GM21786 (cell line): ENCODE data around the gene MAGEA2B.
A peak's percentile ranks its signal among the peaks of the same experiment; 100 is the strongest.
"Not testable (repeated sequence)": the region's sequence is repeated elsewhere in the genome, so short reads cannot be mapped to it uniquely, and the experiment has no call there.

Experiments
- ATAC-seq: cut with Tn5 transposase; IDR thresholded peaks from one replicate; pipeline ENCODE4 v1.9.1; 2021; ENCODE audit not compliant: unreplicated experiment

The MAGEA2B gene

GRCh38 chrX:152713815-152714787 lies at the start of gene MAGEA2B:
MAGEA2B (plus strand) TSS chrX:152714628; CDS start chrX:152717107, 2,479 bp downstream.
- ATAC-seq, result not testable (repeated sequence)

GRCh38 chrX:152674135-152674534 lies 40.3 kb upstream of the MAGEA2B start:
- ATAC-seq, result no peak

GRCh38 chrX:152674652-152675051 lies 39.8 kb upstream of the MAGEA2B start:
- not testable (repeated sequence) for ATAC-seq

- peak; percentile 83 for ATAC-seq
Observed at GRCh38 chrX:152681012-152681411, 33.4 kb upstream of the MAGEA2B start.

- not testable (repeated sequence) for ATAC-seq
Observed at GRCh38 chrX:152697952-152698931, 16.2 kb upstream of the MAGEA2B start, which contains the start of gene MAGEA3. MAGEA3 (plus strand) TSS chrX:152698794; CDS start chrX:152700833, 2,039 bp downstream.

GRCh38 chrX:152700390-152700789 lies 14.0 kb upstream of the MAGEA2B start:
- not testable (repeated sequence) for ATAC-seq

- ATAC-seq, result not testable (repeated sequence)
Observed at GRCh38 chrX:152706500-152706899, 7.9 kb upstream of the MAGEA2B start.

GRCh38 chrX:152709173-152709572 lies 5.3 kb upstream of the MAGEA2B start, which contains the start of gene CSAG2:
CSAG2 (minus strand) TSS chrX:152709273; CDS start chrX:152709112, 161 bp downstream.
- ATAC-seq, result not testable (repeated sequence)

GRCh38 chrX:152713195-152713594 lies 1.2 kb upstream of the MAGEA2B start:
- not testable (repeated sequence) for ATAC-seq

GRCh38 chrX:152725409-152725808 lies 11.0 kb downstream of the MAGEA2B start:
- ATAC-seq, result no peak

GRCh38 chrX:152733261-152733975 lies 19.0 kb downstream of the MAGEA2B start, which contains the start of the genes CSAG1 and MAGEA12:
CSAG1 (minus strand) TSS chrX:152733721; CDS start chrX:152732460, 1,261 bp downstream.
MAGEA12 (plus strand) TSS chrX:152733757; CDS start chrX:152736162, 2,405 bp downstream.
- ATAC-seq, result no peak

GRCh38 chrX:152734143-152734858 lies 19.9 kb downstream of the MAGEA2B start:
- not testable (repeated sequence) for ATAC-seq

- ATAC-seq, result no peak
Observed at GRCh38 chrX:152735101-152735500, 20.7 kb downstream of the MAGEA2B start.

GRCh38 chrX:152735860-152736511 lies 21.6 kb downstream of the MAGEA2B start:
- no peak for ATAC-seq

- not testable (repeated sequence) for ATAC-seq
Observed at GRCh38 chrX:152736528-152736927, 22.1 kb downstream of the MAGEA2B start.

GRCh38 chrX:152738560-152738959 lies 24.1 kb downstream of the MAGEA2B start:
- ATAC-seq, result no peak

GRCh38 chrX:152753686-152754650 lies 39.5 kb downstream of the MAGEA2B start, which contains the start of gene MAGEA2:
MAGEA2 (minus strand) TSS chrX:152753842; CDS start chrX:152751363, 2,479 bp downstream.
- ATAC-seq, result not testable (repeated sequence)
